B cell (primary cell): ENCODE results near the gene PTCHD4. TPM values are rescaled to one million over a fixed set of nuclear protein-coding genes. Genes with fewer than 3 reads are reported as not detected.

ENCODE experiments used
- ATAC-seq: fragments of 200-7000 bp; cut with Tn5 transposase; one replicate; pipeline ENCODE4 v1.10.0; 2021; ENCODE audit warnings: low read depth, mild to moderate bottlenecking, moderate number of reproducible peaks, moderate library complexity
- CTCF ChIA-PET: fragments of 350-600 bp; sonication (Branson Sonifier 250); formaldehyde crosslinking; loops from one replicate; lab custom pipeline; 2021; ENCODE audit warnings: antibody characterized with exemption, inconsistent platforms; lab: Charles Lee
- POLR2A ChIA-PET: fragments of 350-600 bp; sonication (Branson Sonifier 250); formaldehyde crosslinking; loops from one replicate; lab custom pipeline; 2021; ENCODE audit warnings: antibody characterized with exemption; lab: Charles Lee
- DNase-seq: peaks from one replicate; pipeline ENCODE4 v3.0.0; 2013
- H2AFZ ChIP-seq: 2 replicates; pipeline ENCODE4 v1.6.1; 2012; ENCODE audit warnings: mild to moderate bottlenecking, low read depth, low read length; ENCODE audit not compliant: insufficient read depth, poor library complexity, severe bottlenecking
- H3K27ac ChIP-seq, 2 donors: 1 replicate in 1 of 2; 2 replicates in 1 of 2; pipeline ENCODE4 v1.5.1; 2012 to 2013; ENCODE audit warnings: low read length in 2 of 2, mild to moderate bottlenecking in 2 of 2, moderate library complexity in 1 of 2
- H3K27me3 ChIP-seq, 4 experiments: fragments of 200-600 bp in 1 of 4; sonication (generic) in 1 of 4; replicated peaks in 1 of 4; 1 replicate in 2 of 4; 2 replicates in 2 of 4; pipeline versions ENCODE4 v1.6.1 to v1.7.0; 2013 to 2016; ENCODE audit warnings: low read length in 3 of 4, mild to moderate bottlenecking in 2 of 4, mixed read lengths in 1 of 4, moderate library complexity in 1 of 4; ENCODE audit not compliant: insufficient read depth in 4 of 4, control insufficient read depth in 3 of 4; ENCODE audit errors: control extremely low read depth in 1 of 4
- H3K36me3 ChIP-seq, 2 experiments: replicated peaks in 1 of 2; 1 replicate in 1 of 2; 2 replicates in 1 of 2; pipeline versions ENCODE4 v1.6.1 to v1.7.1; 2013; ENCODE audit warnings: low read length in 1 of 2; ENCODE audit not compliant: insufficient read depth in 2 of 2, control insufficient read depth in 1 of 2; ENCODE audit errors: control extremely low read depth in 1 of 2, extremely low read depth in 1 of 2
- H3K4me1 ChIP-seq, 2 donors: fragments of 200-600 bp in 1 of 2; sonication (generic) in 1 of 2; 1 replicate in 1 of 2; 2 replicates in 1 of 2; pipeline versions ENCODE4 v1.5.1 to v1.6.1; 2013 to 2017; ENCODE audit warnings: low read length in 2 of 2; ENCODE audit not compliant: control insufficient read depth in 2 of 2, insufficient read depth in 2 of 2
- H3K4me2 ChIP-seq: replicated peaks from 2 replicates; pipeline ENCODE3; 2012; ENCODE audit warnings: mild to moderate bottlenecking, low read depth, low read length; ENCODE audit not compliant: poor library complexity, severe bottlenecking
- H3K4me3 ChIP-seq, 5 experiments: fragments of 200-600 bp in 1 of 5; sonication (generic) in 1 of 5; 1 replicate in 3 of 5; 2 replicates in 2 of 5; pipeline versions ENCODE4 v1.5.1 to v1.7.0; 2011 to 2016; ENCODE audit warnings: low read length in 4 of 5, mild to moderate bottlenecking in 4 of 5, low read depth in 2 of 5, control low read depth in 1 of 5, moderate library complexity in 1 of 5; ENCODE audit not compliant: insufficient read depth in 1 of 5; ENCODE audit errors: control extremely low read depth in 1 of 5, extremely low read depth in 1 of 5
- H3K79me2 ChIP-seq: fragments of 200-600 bp; sonication (generic); one replicate; pipeline ENCODE4 v1.6.0; 2016; ENCODE audit warnings: low read length; ENCODE audit not compliant: control insufficient read depth, insufficient read depth
- H3K9ac ChIP-seq: fragments of 200-600 bp; sonication (generic); 2 replicates; pipeline ENCODE4 v1.6.1; 2017; ENCODE audit warnings: mild to moderate bottlenecking, low read length, moderate library complexity
- H3K9me3 ChIP-seq, 3 donors: one replicate each; pipeline versions ENCODE4 v1.6.1 to v1.7.1; 2013; ENCODE audit warnings: low read length in 2 of 3; ENCODE audit not compliant: control insufficient read depth in 2 of 3, insufficient read depth in 1 of 3; ENCODE audit errors: control extremely low read depth in 1 of 3
- H4K20me1 ChIP-seq: 2 replicates; pipeline ENCODE4 v1.6.0; 2012; ENCODE audit warnings: mild to moderate bottlenecking, low read length; ENCODE audit not compliant: insufficient read depth, control insufficient read depth, poor library complexity, severe bottlenecking
- H3K27ac Mint-ChIP-seq: one replicate; pipeline ENCODE4 v1.8.0; 2021; ENCODE audit warnings: mixed read lengths
- H3K27me3 Mint-ChIP-seq: one replicate; pipeline ENCODE4 v1.8.0; 2021; ENCODE audit warnings: mixed read lengths
- H3K4me1 Mint-ChIP-seq: one replicate; pipeline ENCODE4 v1.8.0; 2021; ENCODE audit warnings: mixed read lengths
- H3K4me3 Mint-ChIP-seq: one replicate; pipeline ENCODE4 v1.8.0; 2021; ENCODE audit warnings: mixed read lengths
- H3K9me3 Mint-ChIP-seq: one replicate; pipeline ENCODE4 v1.8.0; 2022; ENCODE audit warnings: mixed read lengths; ENCODE audit not compliant: insufficient read depth
- CTCF ChIP-seq: fragments of 200-600 bp; IDR thresholded peaks from one replicate; pipeline ENCODE4 v1.8.0; 2022; ENCODE audit warnings: antibody characterized with exemption, mild to moderate bottlenecking
- EZH2 ChIP-seq: IDR thresholded peaks from 2 replicates; pipeline ENCODE4 v1.6.1; 2012; ENCODE audit warnings: borderline replicate concordance, low read depth, mild to moderate bottlenecking, moderate library complexity, low read length; ENCODE audit not compliant: insufficient read depth, poor library complexity, severe bottlenecking
- WGBS: methylation state at CpG from one replicate; pipeline ENCODE4 v1.1.5; 2013; ENCODE audit warnings: missing lambda C conversion rate; ENCODE audit not compliant: insufficient coverage; 5-methylcytosine and 5-hydroxymethylcytosine counted together
- intact Hi-C: fragments of 100-400 bp; cut with micrococcal nuclease; formaldehyde crosslinking; loops from one replicate; pipeline ENCODE4 v1.10.0; 2022
- polyA plus RNA-seq: library from polyadenylated mRNA; depleted of rRNA; stranded (reverse); fragments of >200 nt; gene quantifications from 2 replicates; pipeline ENCODE4 v1.2.3, GENCODE V29; 2012
- total RNA-seq, 2 donors: library from RNA; stranded (reverse); fragments of 120-200 nt in 1 of 2; gene quantifications; 1 replicate in 1 of 2; 2 replicates in 1 of 2; pipeline versions ENCODE4 v1.2.3 to v1.2.4, GENCODE V29; 2013 to 2022

Gene PTCHD4
- total and polyA plus RNA-seq, 2 donors (not counting 1 experiment from before 2014, with no cell fraction given) = not detected

GRCh38 chr6:48071833-48072232, 39.2 kb downstream of the PTCHD4 start:
- peaks cover 0 to 3% (median 0%) of the 10 kb centered on the region in 3 donors for H3K9me3 ChIP-seq
- no peaks in the 10 kb centered on the region for H3K36me3 ChIP-seq
- ChIA-PET CTCF (no interaction called here), POLR2A (no interaction called here)
- TF ChIP-seq EZH2 (no peak), CTCF (no peak)
- H4K20me1 ChIP-seq = no peaks in the 10 kb centered on the region
- H3K4me1 Mint-ChIP-seq = no peaks in the 10 kb centered on the region
- ATAC-seq = no peak
- no peak overlapping the region for H2AFZ ChIP-seq
- H3K9ac ChIP-seq = no peak overlapping the region
- no peak overlapping the region for H3K27ac ChIP-seq
- H3K4me3 ChIP-seq = no peak overlapping the region
- intact Hi-C loops = no loop called here
- no peak for DNase-seq
- H3K27me3 Mint-ChIP-seq = peaks cover 29% of the 10 kb centered on the region
- no peak overlapping the region for H3K4me2 ChIP-seq
- no peak overlapping the region for H3K4me3 Mint-ChIP-seq
- H3K27me3 ChIP-seq = peaks cover 0 to 4% (median 4%) of the 10 kb centered on the region in 4 experiments
- no peaks in the 10 kb centered on the region for H3K4me1 ChIP-seq
- no peak overlapping the region for H3K27ac Mint-ChIP-seq
- H3K79me2 ChIP-seq = no peaks in the 10 kb centered on the region
- whole genome bisulfite sequencing = 50% methylated on average over 1 of the region's 3 CpGs
- H3K9me3 Mint-ChIP-seq = no peaks in the 10 kb centered on the region

- no peaks in the 10 kb centered on the region for H3K4me1 ChIP-seq
- H3K36me3 ChIP-seq = no peaks in the 10 kb centered on the region
- H4K20me1 ChIP-seq = no peaks in the 10 kb centered on the region
- no peak overlapping the region for H2AFZ ChIP-seq
- TF ChIP-seq EZH2 = no peak
- no peak for TF ChIP-seq CTCF
- Mint-ChIP-seq H3K27me3 (peaks cover 29% of the 10 kb centered on the region), H3K4me1 (no peaks in the 10 kb centered on the region), H3K27ac (no peak overlapping the region), H3K9me3 (no peaks in the 10 kb centered on the region), H3K4me3 (no peak overlapping the region)
- WGBS = 9% methylated on average over 7 of the region's 11 CpGs
- DNase-seq (no peak), ATAC-seq (no peak)
- ChIA-PET CTCF (no interaction called here), POLR2A (no interaction called here)
- no peak overlapping the region for H3K9ac ChIP-seq
- intact Hi-C loops = no loop called here
- H3K27ac ChIP-seq = no peak overlapping the region
- H3K4me3 ChIP-seq = no peak overlapping the region
- H3K9me3 ChIP-seq = peaks cover 0 to 3% (median 0%) of the 10 kb centered on the region in 3 donors
- H3K4me2 ChIP-seq = no peak overlapping the region
- no peaks in the 10 kb centered on the region for H3K79me2 ChIP-seq
- peaks cover 0 to 4% (median 4%) of the 10 kb centered on the region in 4 experiments for H3K27me3 ChIP-seq
These were observed 41.7 kb downstream of the PTCHD4 start for GRCh38 chr6:48069280-48069679.
